HG03139 (cell line): Measurements from ENCODE around the gene AMH.
A peak's percentile ranks its signal among the peaks of the same experiment; 100 is the strongest.
"Not testable (repeated sequence)": the region's sequence is repeated elsewhere in the genome, so short reads cannot be mapped to it uniquely, and the experiment has no call there.

Source experiments
- ATAC-seq: cut with Tn5 transposase; IDR thresholded peaks from one replicate; pipeline ENCODE4 v1.9.1; 2021; ENCODE audit not compliant: unreplicated experiment

AMH gene

DNA sequence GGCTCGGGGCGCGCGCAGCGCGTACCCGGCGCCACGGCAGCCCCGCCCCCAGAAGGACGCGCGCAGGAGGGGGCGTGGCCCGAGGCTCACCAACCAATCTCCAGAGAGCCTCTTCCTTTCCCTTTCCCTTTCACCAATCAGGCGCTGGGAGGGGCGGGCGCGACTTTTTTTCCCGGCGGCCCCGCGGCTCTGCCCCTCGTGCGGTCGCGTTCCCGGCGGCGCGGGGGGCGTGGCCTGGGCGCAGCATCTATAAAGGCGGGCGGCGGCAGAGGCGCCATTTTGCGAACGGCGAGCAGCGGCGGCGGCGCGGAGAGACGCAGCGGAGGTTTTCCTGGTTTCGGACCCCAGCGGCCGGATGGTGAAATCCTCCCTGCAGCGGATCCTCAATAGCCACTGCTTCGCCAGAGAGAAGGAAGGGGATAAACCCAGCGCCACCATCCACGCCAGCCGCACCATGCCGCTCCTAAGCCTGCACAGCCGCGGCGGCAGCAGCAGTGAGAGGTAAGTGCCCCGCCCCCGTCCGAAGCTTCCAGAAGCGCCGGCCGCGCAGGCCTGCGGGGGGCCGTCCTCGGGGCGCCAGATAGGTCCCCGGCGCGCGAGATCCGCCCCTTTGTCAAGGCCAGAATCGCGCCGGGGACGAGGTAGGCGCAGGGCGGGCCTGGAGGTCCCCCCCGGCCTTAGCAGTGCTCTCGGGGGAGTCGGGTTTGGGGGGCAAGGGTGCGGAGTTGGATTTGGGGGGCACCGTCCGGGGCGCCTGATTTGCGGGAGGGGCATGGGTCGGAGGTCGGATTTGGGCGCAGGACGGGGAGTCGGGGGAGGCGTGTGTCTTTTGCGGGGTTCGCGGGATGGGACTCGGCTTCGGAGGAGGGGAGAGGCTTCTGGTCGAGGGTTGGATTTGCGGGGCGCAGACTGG is 20.4 kb downstream of the AMH start:
- peak; percentile 47 for ATAC-seq

DNA sequence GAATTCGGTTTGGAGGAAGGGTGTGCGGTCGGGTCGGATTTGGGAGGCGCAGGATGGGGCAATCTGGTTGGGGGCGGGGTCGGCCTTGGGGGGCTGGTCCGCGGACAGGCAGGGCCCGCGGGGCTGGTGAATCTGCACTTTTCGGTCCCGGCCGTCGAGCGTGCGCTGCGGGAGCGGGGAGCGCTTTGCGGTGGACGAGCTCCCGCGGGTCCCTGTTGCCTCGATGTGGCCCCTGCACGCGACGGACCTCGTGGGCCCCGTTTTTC is 21.0 kb downstream of the AMH start:
- no peak for ATAC-seq

DNA sequence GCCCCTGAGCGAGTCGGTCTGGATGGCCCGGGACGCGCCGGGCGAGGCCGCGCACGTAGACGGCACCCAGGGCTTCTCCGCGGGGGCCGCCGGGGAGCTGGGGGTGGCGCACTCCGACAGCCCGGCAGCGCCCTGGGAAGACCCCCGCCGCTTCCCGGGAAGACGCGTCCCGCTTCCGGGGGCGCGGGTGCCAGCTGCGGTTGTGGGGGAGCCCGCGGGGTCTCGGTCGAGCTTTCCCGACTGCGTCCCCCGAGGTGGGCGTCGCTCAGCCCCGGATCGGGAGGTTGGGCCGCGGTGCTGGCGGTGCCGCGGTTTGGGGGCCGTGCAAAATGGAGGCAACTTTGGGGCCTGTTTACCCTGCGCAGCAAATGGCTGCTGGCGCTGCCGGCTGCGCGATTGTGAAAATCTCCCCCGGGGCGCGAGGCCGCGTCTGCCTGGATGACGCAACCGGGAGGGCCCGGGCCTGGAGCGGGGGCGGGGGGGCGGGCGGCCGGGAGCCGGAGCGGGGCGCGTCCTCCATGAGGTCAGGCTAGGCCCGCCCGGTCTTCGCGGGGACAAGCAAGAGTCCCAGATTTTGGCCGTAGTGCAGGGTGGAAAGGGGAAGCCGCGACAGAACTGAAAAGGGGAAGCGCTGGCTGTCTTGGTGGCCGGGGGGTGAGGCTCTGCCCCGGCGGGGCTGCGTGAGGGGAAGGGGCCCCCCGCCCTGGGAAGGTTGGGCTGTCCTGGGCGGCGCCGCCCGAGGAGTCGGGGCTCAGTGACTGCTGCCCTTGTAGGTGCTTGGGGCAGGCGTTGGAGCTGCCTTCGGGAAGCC is 21.5 kb downstream of the AMH start:
- no peak for ATAC-seq

DNA sequence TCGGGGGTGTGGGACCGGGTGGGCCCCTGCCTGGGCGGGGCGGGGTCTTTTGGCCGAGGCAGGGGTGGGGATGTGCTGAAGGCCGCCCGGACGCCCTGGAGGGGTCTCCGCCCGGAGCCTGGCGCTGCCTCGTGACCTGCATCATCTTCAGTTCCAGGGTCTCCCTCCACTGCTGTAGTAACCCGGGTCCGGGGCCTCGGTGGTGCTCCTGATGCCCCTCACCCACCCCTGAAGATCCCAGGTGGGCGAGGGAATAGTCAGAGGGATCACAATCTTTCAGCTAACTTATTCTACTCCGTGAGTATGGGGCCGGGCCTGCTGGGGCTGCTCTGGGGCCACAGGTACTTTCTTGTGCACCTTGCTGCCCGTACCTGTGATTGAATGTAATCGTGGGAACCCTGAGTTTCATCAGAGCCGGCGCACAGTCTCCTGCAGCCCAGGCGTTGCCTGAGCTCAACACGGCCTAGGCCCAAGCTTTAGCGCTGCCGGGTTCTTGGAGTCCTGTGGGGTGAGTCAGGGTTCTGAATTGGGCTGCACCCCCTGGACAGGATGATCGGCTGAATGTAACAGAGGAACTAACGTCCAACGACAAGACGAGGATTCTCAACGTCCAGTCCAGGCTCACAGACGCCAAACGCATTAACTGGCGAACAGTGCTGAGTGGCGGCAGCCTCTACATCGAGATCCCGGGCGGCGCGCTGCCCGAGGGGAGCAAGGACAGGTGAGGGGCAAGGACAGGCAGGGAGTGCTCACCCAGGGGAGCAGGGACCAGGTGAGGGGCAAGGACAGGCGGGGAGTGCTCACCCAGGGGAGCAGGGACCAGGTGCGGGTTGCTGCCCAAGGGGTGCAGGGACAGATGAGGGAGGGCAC is 22.3 kb downstream of the AMH start:
- ATAC-seq, result no peak

DNA sequence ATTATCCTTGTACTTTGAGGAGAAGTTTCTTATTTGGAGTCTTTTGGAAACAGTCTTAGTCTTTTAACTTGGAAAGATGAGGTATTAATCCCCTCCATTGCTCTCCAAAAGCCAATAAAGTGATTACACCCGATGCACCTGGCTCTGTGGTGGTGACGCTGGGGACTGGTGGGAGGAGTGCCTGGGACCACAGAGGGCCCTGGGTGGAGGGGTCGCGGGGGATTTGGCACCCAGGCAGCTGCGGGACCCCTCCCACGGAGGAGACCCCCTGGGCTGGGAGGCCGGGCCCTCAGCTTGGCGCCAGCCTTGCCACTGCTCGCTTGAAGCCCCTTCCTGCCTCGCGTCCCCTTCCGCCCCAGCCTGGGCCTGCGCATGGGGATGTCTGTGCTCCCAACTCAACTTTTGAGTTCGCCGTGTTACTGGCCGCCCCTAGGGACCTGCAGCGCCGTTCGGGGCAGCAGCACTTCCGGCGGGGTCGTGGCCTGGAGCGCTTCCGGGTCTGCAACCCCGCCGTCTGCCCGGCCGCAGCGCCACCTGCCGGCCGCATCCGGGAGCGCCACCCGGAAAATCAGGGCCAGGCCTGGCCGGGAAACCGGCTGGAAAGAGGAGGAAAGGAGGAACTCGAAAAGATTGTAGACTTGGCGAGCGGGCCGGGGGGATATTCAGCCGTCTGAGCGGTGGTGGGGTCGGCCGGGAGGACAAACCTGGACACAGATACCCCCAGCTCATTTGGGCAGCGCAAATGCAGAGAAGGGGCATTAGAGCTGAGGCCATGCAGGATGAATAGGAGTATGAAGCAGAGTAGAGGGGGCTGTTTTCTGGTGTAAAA is 24.4 kb downstream of the AMH start:
- no peak for ATAC-seq

DNA sequence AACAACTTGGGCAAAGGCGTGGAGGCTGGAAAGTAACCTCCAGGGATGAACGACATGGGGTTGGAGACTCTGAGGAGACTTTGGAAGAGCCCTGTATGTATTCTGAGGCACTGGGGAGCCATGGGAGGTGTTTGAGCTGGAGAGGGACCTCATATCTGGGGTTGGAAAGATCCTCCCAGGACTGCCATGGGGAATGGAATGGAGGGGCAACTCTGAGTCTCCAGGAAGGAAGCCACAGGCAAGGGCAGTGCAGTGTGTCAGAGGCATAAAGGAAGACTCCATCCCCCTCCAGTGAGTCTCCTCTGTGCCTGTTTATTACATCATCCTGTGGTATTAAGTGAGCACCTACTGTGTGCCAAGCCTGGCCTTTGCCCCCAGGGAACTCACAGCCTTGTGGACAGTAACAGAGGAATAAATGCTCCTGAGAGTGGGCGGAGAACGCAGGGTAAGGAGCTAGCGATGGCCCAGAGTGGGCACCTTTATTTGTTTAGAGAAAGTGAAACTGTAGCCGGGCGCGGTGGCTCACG is 25.1 kb downstream of the AMH start:
- no peak for ATAC-seq

DNA sequence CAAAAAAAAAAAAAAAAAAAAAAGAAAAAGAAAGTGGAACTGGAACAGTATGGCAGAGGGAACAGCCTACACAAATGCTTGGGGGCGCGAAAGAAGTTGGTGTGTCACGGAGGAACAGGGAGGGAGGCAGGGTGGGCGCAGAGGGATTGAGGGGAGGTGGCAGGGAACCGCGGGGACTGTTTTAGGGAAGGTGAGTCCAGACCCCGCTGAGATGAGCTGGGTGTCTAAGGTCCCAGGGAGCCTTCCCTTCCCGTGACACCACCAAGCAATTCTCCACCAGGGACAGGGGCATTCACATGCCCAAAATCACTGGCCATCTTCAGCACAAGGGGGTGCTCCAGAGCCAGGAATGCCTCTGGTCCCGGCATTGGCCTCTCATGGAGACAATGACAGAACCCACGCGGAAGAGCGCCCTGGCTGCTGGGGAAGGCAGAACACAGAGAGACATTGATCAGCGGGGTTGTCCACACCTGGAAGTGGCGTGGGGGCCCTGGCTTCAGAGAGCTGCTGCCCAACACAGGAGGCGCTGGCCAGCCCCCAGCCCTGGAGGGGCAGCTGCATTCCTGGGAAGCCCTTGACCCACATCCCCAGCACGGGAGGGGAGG is 25.9 kb downstream of the AMH start:
- ATAC-seq, result no peak

DNA sequence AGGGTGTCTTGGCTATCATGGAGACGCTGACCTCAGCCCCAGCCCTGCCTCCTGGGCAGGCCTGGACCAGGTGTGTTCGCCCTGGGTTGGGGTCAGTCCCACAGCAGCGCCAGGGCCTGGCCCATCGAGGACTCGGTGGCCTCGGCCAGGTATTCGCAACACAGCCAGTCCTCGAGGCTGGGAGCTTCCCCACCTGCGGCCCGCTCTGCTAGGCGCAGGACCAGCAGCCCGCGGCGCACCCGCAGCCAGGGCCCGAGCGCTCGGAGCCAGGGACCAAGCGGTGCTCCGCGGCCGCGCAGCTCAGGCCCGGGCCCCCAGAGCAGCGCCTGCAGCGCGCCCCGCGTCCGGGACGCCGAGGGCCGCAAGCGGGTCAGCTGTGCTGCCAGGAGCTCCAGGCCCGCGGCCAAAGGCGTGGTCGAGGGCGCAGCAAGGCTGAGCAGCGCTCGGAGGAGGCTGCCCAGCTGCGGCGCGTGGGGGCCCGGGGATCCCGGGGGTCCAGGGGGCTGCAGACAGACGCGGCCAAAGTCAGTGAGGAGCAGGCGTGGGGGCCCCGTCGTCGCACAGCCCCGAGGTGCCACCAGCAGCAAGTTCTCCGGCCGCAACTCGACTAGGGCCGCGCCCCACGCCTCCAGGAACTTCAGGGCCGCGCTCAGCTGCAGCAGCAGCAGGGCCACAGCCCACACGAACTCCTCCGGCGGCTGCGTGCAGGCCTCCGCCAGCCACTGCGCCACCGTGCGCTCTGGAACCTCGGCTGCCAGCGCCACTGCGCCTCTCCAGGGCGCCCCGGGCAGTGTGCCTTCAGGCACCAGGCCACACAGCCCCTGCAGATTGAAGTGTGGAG is 26.7 kb downstream of the AMH start:
- no peak for ATAC-seq

DNA sequence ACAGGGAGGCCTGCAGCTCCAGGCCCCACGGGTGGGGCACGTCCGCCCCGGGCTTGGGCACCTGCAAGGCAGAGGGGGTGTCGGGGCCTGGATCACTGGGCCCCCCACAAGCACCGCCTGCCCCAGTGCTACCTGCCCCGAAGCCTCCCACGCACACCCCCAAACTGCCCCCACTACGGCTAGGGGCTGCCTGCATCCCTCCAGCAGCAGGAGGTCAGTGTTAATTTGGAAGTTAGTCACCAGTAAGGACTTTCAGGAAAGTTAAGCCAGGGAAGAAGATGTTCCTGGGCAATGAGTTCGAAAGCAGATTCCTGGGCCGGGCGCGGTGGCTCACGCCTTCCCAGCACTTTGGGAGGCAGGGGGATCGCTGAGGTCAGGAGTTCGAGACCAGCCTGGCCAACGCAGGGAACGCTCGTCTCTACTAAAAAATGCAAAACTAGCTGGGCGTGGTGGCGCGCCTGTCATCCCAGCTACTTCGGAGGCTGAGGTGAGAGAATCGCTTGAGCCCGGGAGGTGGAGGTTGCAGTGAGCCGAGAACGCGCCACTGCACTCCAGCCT is 27.4 kb downstream of the AMH start:
- no peak for ATAC-seq

DNA sequence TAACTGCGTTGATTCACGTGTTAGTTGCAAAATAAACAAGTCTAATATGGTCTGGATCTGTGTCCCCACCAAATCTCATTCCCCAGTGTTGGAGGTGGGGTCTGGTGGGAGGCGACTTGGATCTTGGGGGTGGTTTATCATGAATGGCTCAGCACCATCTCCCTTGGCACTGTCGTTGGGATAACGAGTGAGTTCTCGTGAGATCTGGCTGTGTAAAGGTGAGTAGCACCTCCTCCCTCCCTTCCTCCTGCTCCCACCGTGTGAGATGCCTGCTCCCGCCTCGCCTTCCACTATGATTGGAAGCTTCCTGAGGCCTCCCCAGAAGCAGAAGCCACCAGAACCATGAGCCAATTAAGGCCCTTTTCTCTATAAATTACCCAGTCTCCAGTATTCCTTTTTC is 28.0 kb downstream of the AMH start:
- no peak for ATAC-seq

DNA sequence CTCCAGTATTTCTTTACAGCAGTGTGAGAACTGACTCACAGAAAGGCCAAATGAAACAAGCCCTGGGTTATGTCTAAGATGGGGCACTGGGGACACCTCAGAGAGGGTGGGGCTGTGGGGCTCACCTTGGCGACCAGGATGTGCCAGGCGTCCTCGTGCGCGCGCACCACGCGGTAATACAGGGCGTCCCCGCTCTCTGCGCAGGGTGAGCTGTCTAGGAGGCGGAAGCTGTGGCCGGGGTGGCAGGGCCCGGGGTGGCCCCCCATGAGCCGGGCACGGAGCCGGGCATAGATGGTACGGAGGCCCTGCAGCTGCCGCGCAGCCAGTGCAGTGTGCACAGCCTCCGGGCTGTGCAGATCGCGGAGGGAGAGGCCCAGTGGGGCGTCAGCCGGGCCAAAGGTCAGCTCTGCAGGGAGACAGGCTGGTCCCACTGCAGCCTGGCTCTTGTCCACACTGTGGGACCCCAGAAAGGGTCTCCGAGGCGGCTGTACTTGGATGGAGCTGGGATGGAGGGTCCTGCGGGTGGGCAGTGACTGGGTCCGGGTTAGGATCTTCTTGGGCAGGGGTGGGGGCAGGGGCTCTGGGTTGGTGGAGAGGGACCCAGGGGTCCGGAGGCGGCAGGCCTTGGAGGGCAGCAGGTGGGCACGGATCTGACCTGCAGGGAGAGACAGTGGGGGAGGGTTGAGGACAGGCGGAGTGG is 29.5 kb downstream of the AMH start:
- ATAC-seq, result no peak

DNA sequence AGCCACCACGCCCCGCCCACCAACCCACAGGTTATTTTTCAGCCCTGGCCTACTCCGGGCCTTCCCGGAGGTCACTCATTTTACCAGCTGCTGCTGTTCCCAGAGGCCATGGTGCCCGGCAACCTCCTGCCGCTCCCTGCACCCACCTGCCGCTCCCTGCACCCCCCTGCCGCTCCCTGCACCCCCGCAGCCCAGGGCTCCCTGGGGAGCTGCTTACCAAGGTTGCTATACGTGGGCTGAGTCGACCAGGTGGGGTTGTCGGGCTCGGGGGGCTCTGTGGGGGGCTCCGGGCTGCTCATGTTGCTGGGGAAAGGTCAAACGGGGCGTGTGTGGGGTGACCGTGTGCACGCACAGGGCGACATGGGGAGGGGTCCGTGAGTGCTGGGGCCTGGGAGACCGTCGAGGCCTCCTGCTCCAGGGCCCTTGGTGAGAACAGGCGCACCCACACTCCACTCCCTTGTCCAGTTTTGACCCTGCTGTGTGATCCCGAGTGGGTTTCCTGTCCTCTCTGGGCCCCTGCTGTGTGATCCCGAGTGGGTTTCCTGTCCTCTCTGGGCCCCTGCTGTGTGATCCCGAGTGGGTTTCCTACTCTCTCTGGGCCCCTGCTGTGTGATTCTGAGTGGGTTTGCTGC is 31.6 kb downstream of the AMH start:
- no peak for ATAC-seq

DNA sequence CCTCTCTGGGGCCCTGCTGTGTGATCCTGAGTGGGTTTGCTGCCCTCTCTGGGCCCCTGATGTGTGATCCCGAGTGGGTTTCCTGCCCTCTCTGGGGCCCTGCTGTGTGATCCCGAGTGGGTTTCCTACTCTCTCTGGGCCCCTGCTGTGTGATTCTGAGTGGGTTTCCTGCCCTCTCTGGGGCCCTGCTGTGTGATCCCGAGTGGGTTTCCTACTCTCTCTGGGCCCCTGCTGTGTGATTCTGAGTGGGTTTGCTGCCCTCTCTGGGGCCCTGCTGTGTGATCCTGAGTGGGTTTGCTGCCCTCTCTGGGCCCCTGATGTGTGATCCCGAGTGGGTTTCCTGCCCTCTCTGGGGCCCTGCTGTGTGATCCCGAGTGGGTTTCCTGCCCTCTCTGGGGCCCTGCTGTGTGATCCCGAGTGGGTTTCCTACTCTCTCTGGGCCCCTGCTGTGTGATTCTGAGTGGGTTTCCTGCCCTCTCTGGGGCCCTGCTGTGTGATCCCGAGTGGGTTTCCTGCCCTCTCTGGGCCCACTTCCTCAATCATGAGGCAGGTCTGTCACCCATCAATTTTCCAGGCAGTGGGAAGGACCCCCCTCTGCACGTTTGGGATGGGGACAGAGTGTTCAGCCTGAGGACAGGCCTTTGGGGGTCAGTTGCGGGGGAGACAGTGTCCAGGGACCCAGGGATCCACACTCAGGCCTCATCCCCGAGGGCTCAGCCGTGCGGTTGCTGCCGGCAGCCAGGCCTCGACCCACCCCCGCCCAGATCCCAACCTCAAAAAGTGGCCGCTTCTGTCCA is 32.3 kb downstream of the AMH start:
- not testable (repeated sequence) for ATAC-seq

DNA sequence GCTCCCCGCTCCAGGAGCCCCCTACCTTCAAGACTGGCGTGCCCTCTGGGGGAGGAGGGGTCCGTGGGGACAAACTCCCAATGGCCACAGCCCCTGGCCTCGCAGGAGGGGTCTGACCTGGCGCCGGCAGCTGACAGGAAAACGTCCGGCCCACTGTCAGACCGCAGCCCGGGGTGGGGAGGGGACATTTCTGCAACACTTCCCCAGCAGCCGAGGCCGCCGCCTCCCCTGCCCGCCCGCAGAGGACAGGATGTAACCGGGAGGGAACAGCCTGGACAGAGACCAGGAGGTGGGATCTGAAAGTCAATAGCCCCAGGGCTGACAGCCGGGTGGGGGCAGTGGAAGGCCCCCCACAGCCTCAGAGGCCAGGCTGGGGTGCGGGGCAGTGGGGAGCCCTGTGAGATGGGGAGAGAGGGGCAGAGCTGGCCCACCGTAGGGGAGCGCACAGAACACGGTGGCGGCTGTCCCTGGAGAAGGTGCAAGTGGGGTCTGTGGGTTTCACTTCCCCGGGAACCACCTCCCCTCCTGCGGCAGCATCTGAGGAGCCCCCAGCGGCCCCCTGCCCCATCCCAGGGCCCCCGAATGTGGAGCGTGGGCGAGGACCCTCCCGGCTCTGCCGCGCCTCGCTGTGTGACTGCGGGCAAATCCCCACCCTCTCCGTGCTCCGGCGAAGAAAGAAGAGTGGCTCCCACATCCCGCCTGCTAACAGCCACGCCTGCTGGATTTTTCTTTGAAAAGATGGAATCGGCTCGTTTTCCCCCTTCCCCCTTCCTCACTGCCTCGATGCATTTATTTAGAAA is 33.1 kb downstream of the AMH start, which contains the start of gene PEAK3:
Gene PEAK3, minus strand, starts transcription at position 114 of the 800 bp plus-strand sequence. CDS start 1,244 bp downstream, outside the sequence.
- ATAC-seq, result no peak

DNA sequence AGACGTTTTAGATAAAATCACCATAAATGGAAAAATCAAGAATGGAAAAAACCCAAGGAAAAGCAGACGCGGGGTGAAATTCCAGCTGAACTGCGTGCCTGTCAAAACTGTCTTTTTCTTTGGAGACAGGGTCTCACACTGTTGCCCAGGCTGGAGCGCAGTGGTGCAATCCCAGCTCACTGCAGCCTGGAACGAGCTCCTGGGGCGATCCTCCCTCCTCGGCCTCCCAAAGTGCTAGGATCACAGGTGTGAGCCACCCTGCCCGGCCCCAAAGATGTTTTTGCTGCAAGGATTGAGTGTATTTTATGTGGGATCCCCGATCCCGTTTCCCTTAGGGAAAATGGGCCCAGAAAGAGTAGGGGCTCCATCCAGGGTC is 33.7 kb downstream of the AMH start:
- ATAC-seq, result no peak
